Karpas-422 (cell line): ENCODE data around the gene PTCD1. TPM values are rescaled to one million over a fixed set of nuclear protein-coding genes. Genes with fewer than 3 reads are reported as not detected.
"Not testable (repeated sequence)": the region's sequence is repeated elsewhere in the genome, so short reads cannot be mapped to it uniquely, and the experiment has no call there.

Experiments
- DNase-seq: peaks from one replicate; pipeline ENCODE4 v3.0.0-alpha.2; 2015
- H2AFZ ChIP-seq: fragments of 200-600 bp; sonication (generic); 2 replicates; pipeline ENCODE4 v1.6.1; 2014; ENCODE audit warnings: antibody characterized with exemption, low read length, mixed read lengths
- H3K27ac ChIP-seq: fragments of 200-600 bp; sonication (generic); 2 replicates; pipeline ENCODE4 v1.5.1; 2014; ENCODE audit warnings: mild to moderate bottlenecking, low read length, moderate library complexity
- H3K27me3 ChIP-seq: fragments of 200-600 bp; sonication (generic); 2 replicates; pipeline ENCODE4 v1.6.1; 2014; ENCODE audit warnings: low read length, mixed read lengths
- H3K36me3 ChIP-seq: fragments of 200-600 bp; sonication (generic); 2 replicates; pipeline ENCODE4 v1.6.1; 2014; ENCODE audit warnings: low read length, mixed read lengths; ENCODE audit not compliant: insufficient read depth
- H3K4me1 ChIP-seq: fragments of 200-600 bp; sonication (generic); 2 replicates; pipeline ENCODE4 v1.6.1; 2014; ENCODE audit warnings: mild to moderate bottlenecking, low read length, mixed read lengths
- H3K4me2 ChIP-seq: fragments of 200-600 bp; sonication (generic); 2 replicates; pipeline ENCODE4 v1.6.1; 2014; ENCODE audit warnings: low read length, low read depth, mild to moderate bottlenecking; ENCODE audit not compliant: poor library complexity, severe bottlenecking
- H3K4me3 ChIP-seq: fragments of 200-600 bp; sonication (generic); 2 replicates; pipeline ENCODE4 v1.5.1; 2014; ENCODE audit warnings: mild to moderate bottlenecking, antibody characterized with exemption, low read length, mixed read lengths
- H3K79me2 ChIP-seq: fragments of 200-600 bp; sonication (generic); 2 replicates; pipeline ENCODE4 v1.6.1; 2014; ENCODE audit warnings: mild to moderate bottlenecking, low read length, mixed read lengths
- H3K9ac ChIP-seq: fragments of 200-600 bp; sonication (generic); 2 replicates; pipeline ENCODE4 v1.6.0; 2014; ENCODE audit warnings: low read length
- H3K9me2 ChIP-seq: fragments of 200-600 bp; sonication (generic), shearing (Covaris generic); replicated peaks from 2 replicates; pipeline ENCODE4 v1.6.0; 2014; ENCODE audit warnings: mild to moderate bottlenecking, low read length, moderate library complexity; ENCODE audit not compliant: insufficient read depth
- H3K9me3 ChIP-seq: fragments of 300-700, 200-600 bp; sonication (generic); 2 replicates; pipeline ENCODE4 v1.6.1; 2014; ENCODE audit warnings: low read length, mixed read lengths
- H4K20me1 ChIP-seq: fragments of 200-600 bp; sonication (generic); 2 replicates; pipeline ENCODE4 v1.6.1; 2014; ENCODE audit warnings: mild to moderate bottlenecking, antibody characterized with exemption, low read length, low read depth; ENCODE audit not compliant: insufficient read depth
- total RNA-seq: library from RNA; depleted of rRNA; stranded (reverse); fragments of >200 nt; shearing (Covaris generic); gene quantifications from 2 replicates; pipeline ENCODE4 v1.2.3, GENCODE V29; 2014; ENCODE audit warnings: low replicate concordance

PTCD1 gene
- total RNA-seq, 1 experiment from 2014 or later: 2.5 TPM

DNA sequence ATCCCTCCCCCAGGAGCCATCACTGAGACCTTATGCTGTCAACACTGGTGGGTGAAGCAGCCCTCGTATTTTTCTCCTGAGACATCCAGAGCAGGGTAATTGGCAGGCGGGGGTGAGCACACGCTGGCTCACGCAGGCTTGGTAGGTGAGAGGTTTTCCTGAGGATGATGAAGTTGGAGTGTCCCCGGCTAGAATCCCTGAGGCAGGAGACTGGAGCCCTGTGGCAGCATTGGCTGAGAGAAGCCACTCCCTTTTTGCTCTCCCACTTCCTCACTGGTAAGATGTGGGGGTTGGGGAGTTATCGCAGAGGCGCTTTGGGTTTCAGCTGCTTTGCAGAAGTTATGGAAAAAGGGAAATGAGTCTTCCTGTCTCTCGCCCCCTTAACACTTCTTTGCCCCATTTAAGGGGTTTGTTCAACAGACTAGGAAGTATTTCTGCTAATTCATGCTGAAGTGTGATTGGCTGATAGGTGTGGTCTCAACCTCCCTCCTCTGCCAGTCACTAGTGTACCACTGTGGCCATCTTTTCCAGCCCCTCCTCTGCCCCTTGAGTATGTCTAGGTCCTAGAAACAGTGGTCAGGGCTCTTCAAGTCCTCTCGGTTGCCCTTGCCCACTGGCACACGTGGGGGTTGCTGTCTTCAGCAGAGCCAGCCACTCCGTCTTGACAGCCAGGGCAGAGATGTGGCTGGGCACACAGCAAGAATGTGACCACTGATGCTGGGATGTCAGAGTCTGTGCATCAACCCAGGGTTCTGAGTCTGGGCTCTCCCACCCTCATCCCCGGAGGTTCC is 58.4 kb downstream of the PTCD1 start:
- peaks cover 80% of the 10 kb centered on the region for H3K79me2 ChIP-seq
- H3K9ac ChIP-seq: peak overlapping the region; percentile 72
- peaks cover 12% of the 10 kb centered on the region; the same call in 1 of the 2 replicates for H3K36me3 ChIP-seq
- H3K4me3 ChIP-seq: peak overlapping the region; percentile 56
- peak overlapping the region; percentile 87 for H3K27ac ChIP-seq
- peak overlapping the region; percentile 57 for H3K4me2 ChIP-seq
- H3K27me3 ChIP-seq: no peaks in the 10 kb centered on the region
- no peaks in the 10 kb centered on the region for H3K9me3 ChIP-seq
- peak; percentile 88 for DNase-seq
- 0 out of 2 replicates have a peak, but pooled peaks cover 4% of the 10 kb centered on the region for H4K20me1 ChIP-seq
- peaks cover 47% of the 10 kb centered on the region for H3K4me1 ChIP-seq
- no peak overlapping the region for H2AFZ ChIP-seq
- no peaks in the 10 kb centered on the region for H3K9me2 ChIP-seq

DNA sequence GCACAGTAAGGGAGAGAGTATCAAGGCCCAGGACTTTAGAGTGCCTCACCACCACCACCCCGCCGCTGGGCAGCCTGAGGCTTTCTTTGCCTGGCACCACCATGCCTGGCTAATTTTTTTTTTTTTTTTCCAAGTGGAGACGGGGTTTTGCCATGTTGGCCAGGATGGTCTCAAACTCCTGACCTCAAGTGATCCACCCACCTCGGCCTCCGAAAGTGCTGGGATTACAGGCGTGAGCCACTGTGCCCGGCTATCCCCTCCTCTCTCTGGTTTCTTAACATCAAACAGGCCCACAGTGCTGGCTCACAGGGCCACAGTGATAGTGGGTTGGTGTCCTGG is 58.9 kb downstream of the PTCD1 start:
- peak overlapping the region; percentile 57 for H3K4me2 ChIP-seq
- H3K9me3 ChIP-seq, H4K20me1 ChIP-seq, DNase-seq, H2AFZ ChIP-seq, H3K27me3 ChIP-seq, H3K9me2 ChIP-seq: not testable (repeated sequence)
- peak overlapping the region; percentile 72 for H3K9ac ChIP-seq
- peaks cover 47% of the 10 kb centered on the region for H3K4me1 ChIP-seq
- H3K4me3 ChIP-seq: peak overlapping the region; percentile 56; the same call in 1 of the 2 replicates
- H3K36me3 ChIP-seq: peaks cover 12% of the 10 kb centered on the region; the same call in 1 of the 2 replicates
- H3K27ac ChIP-seq: peak overlapping the region; percentile 87
- H3K79me2 ChIP-seq: peaks cover 85% of the 10 kb centered on the region

DNA sequence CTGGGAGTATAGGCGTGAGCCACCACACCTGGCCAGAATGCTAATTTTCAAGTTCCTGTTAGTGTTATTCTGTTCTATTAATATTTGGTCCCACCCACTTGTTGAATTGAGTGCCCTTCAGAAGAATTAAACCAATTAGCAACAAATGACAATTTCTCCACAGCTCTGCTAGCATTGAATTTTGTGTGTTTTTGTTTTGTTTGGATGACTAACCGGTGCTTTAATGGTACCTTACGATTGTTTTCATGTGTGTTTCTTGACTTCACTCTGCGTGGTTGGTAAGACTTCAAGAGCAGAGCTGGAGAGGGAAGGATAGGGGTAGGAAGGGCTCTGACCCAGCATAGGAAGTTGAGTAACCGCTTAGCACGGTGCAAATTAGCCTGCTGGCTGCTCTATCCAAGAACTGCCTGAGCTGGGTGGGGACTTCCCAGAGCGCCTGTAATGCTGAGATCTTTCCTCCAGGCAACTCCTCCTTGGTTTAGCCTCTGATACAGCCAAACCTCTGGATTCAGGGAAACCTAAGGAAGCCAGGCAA is 59.5 kb downstream of the PTCD1 start:
- Histone ChIP-seq H3K9me2 (no peaks in the 10 kb centered on the region), H3K4me2 (peak overlapping the region; percentile 57), H3K4me3 (peak overlapping the region; percentile 56; the same call in 1 of the 2 replicates), H3K79me2 (peaks cover 82% of the 10 kb centered on the region), H3K27ac (peak overlapping the region; percentile 87), H3K9me3 (no peaks in the 10 kb centered on the region), H4K20me1 (0 out of 2 replicates have a peak, but pooled peaks cover 4% of the 10 kb centered on the region), H3K9ac (peak overlapping the region; percentile 72), H2AFZ (no peak overlapping the region), H3K27me3 (no peaks in the 10 kb centered on the region), H3K36me3 (peaks cover 12% of the 10 kb centered on the region; the same call in 1 of the 2 replicates), H3K4me1 (peaks cover 50% of the 10 kb centered on the region)
- DNase-seq: peak; percentile 59

DNA sequence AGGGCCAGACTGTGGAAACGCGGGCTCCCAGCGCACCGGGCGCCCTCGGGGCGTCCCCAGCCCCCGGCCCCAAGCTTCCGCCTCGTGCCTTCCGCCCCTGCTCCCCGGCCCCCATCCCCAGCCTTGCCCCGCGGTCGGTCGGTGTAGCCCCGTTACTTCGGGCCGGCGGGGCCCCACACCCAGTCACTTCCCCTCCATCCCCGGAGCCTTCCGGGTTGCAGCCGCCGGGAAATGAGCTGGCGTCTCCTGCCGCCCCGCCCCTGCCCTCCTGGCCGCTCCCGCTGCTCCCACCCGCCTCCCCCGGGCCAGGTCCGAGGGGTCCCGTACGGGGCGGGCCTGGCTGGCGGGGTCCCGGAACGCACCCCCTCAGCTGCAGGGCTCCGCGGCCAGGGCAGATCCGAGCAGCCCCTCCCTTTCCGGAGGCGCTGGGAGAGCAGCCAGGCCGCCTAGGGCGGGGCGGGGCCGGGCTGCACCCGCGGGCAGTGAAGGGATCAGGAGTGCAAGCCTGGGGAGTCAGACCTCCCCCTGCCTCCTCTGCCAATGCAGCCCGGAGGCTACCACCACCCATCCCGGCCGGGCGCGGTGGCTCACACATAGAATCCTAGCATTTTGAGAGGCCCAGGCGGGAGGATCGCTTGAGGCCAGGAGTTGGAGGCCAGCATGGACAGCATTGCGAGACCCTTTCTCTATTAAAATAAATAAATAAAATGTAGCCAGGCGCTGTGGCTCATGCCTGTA is 63.4 kb downstream of the PTCD1 start:
- 0 out of 2 replicates have a peak, but pooled peaks cover 8% of the 10 kb centered on the region for H3K36me3 ChIP-seq
- peak overlapping the region; percentile 97 for H3K4me3 ChIP-seq
- no peaks in the 10 kb centered on the region for H3K27me3 ChIP-seq
- H3K9me3 ChIP-seq: no peaks in the 10 kb centered on the region
- no peaks in the 10 kb centered on the region for H4K20me1 ChIP-seq
- no peaks in the 10 kb centered on the region for H3K9me2 ChIP-seq
- peak; percentile 83 for DNase-seq
- H3K79me2 ChIP-seq: peaks cover 49% of the 10 kb centered on the region
- H3K9ac ChIP-seq: peak overlapping the region; percentile 96
- H3K4me1 ChIP-seq: peaks cover 41% of the 10 kb centered on the region
- peak overlapping the region; percentile 98 for H3K4me2 ChIP-seq
- H3K27ac ChIP-seq: peak overlapping the region; percentile 76
- 0 out of 2 replicates have a peak overlapping the region, but pooled peaks have one; percentile 34 for H2AFZ ChIP-seq

DNA sequence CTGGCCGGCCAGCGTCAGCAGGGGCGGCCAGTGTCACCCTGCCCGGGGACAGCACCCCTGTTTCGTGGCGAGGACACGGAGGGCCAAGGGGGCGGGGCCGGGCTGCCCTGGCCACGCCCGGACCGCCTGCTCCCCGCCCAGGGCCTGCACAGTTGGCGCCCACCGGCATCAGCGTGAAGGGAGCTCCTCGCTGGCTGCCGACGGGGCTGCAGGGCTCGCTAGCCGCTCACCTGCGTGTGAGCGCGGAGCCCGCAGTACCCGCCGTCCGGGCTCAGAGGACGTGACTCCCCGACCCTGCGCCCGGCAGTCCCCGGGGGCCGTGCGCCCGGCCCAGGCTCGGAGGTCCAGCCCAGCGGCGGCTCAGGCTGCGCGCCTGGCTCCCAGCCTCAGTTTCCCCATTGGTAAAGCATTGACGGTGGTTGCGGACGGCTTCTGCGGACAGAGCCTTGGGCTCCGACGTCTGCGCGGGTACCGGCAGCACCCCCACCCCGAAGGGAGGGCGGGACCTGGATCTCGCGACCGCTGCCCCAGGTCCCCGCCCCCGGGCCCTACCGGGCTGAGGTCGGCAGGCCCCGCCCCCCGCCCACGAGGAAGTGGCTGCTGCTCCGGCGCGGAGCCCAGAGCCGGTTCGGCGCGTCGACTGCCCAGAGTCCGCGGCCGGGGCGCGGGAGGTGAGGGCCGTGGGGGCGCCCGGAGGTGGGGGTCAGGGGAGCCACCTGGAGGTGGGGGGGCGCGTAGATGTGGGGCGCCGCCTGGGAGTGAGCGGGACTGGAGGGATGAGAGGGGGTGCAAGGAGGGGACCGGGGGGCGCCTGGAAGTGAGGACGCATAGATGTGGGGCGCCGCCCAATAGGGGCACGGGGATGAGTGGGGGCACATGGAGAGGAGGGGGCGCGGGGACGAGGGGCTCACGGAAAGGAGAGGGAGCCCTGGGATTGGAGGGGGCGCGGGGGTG is 64.2 kb downstream of the PTCD1 start, which contains the start of gene ARPC1B:
TSS of gene ARPC1B (plus strand) at position 620 of the 954 bp plus-strand sequence. CDS start 10,985 bp downstream, outside the sequence.
- Histone ChIP-seq H3K9me3 (no peaks in the 10 kb centered on the region), H3K79me2 (peaks cover 41% of the 10 kb centered on the region), H3K36me3 (0 out of 2 replicates have a peak, but pooled peaks cover 8% of the 10 kb centered on the region), H3K4me2 (peak within 1 kb of the TSS; percentile 98), H3K27me3 (no peaks in the 10 kb centered on the region), H3K9me2 (no peaks in the 10 kb centered on the region), H3K9ac (peak within 1 kb of the TSS; percentile 96), H4K20me1 (no peaks in the 10 kb centered on the region), H3K4me1 (peaks cover 33% of the 10 kb centered on the region), H3K4me3 (peak within 1 kb of the TSS; percentile 97), H3K27ac (peak within 1 kb of the TSS; percentile 76), H2AFZ (peak within 1 kb of the TSS; percentile 99; the same call in 1 of the 2 replicates)
- DNase-seq: peak; percentile 94

DNA sequence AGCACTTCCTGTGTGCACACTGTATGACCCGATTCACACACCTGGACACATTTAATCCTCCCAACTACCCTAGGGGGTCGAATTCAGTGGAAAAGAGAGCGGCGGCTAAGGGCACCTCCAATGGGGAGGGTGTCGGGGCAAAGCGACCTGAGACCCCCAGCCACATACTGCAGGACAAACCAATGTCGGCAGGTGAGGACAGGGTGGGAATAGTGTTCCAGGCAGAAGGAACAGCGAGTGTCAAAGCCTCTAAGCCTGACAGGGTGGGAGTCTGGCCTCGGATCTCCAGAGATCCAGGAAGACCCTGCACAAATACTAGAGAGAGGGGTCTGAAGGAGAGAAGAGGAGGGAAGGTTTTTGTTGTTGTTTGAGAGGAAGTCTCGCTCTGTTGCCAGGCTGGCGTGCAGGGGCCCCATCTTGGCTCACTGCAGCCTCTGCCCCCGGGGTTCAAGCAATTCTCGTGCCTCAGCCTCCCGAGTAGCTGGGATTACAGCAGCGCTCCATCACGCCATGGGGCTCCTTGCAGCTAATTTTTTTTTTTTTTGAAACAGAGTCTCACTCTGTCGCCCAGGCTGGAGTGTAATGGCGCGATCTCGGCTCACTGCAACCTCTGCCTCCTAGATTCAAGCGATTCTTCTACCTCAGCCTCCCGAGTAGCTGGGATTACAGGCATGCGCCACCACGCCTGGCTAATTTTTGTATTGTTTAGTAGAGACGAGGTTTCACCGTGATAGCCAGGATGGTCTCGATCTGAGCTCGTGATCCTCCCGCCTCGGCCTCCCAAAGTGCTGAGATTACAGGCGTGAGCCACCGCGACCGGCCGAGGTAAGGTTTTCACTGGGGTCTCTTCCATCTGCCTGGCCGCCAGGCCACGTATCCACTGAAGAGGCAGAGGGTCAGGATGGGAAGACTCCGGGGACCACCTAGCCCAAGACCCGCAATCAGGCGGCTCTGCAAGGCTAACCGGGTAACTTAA is 65.2 kb downstream of the PTCD1 start:
- H3K9me3 ChIP-seq: no peaks in the 10 kb centered on the region
- H3K36me3 ChIP-seq: 0 out of 2 replicates have a peak, but pooled peaks cover 8% of the 10 kb centered on the region
- H3K4me2 ChIP-seq: peak overlapping the region; percentile 98
- H3K4me1 ChIP-seq: peaks cover 23% of the 10 kb centered on the region
- no peak for DNase-seq
- H3K27me3 ChIP-seq: no peaks in the 10 kb centered on the region
- no peak overlapping the region for H3K27ac ChIP-seq
- H4K20me1 ChIP-seq: no peaks in the 10 kb centered on the region
- H3K9me2 ChIP-seq: no peaks in the 10 kb centered on the region
- peaks cover 36% of the 10 kb centered on the region for H3K79me2 ChIP-seq
- H3K4me3 ChIP-seq: peak overlapping the region; percentile 97
- H3K9ac ChIP-seq: peak overlapping the region; percentile 96
- H2AFZ ChIP-seq: peak overlapping the region; percentile 99; the same call in 1 of the 2 replicates
